Activated CD4-positive, alpha-beta T cell treated with anti-CD3 and anti-CD28 coated beads for 36 hours (primary cell): ENCODE data around the gene SYT11. TPM values are rescaled to one million over a fixed set of nuclear protein-coding genes. Genes with fewer than 3 reads are reported as not detected.
"Not testable (repeated sequence)": the region's sequence is repeated elsewhere in the genome, so short reads cannot be mapped to it uniquely, and the experiment has no call there.

Source experiments
- ATAC-seq: fragments of 200-7000 bp; cut with Tn5 transposase; one replicate; pipeline ENCODE4 v1.10.0; 2021; ENCODE audit warnings: mild to moderate bottlenecking, moderate library complexity
- CTCF ChIA-PET: fragments of 350-600 bp; sonication (Branson Sonifier 250); formaldehyde crosslinking; loops from one replicate; lab custom pipeline; 2021; ENCODE audit warnings: antibody characterized with exemption; lab: Charles Lee
- POLR2A ChIA-PET: fragments of 350-600 bp; sonication (Branson Sonifier 250); formaldehyde crosslinking; loops from one replicate; lab custom pipeline; 2021; ENCODE audit warnings: antibody characterized with exemption, inconsistent platforms; lab: Charles Lee
- DNase-seq: peaks from one replicate; pipeline ENCODE4 v3.0.0-alpha.2; 2020
- H3K27ac Mint-ChIP-seq: one replicate; pipeline ENCODE4 v1.8.0; 2021; ENCODE audit warnings: mixed read lengths
- H3K27me3 Mint-ChIP-seq: one replicate; pipeline ENCODE4 v1.8.0; 2021; ENCODE audit warnings: mixed read lengths
- H3K36me3 Mint-ChIP-seq: one replicate; pipeline ENCODE4 v1.8.0; 2021; ENCODE audit warnings: low read depth, mixed read lengths
- H3K4me1 Mint-ChIP-seq: one replicate; pipeline ENCODE4 v1.8.0; 2021; ENCODE audit warnings: mixed read lengths
- H3K4me3 Mint-ChIP-seq: one replicate; pipeline ENCODE4 v1.8.0; 2021; ENCODE audit warnings: mild to moderate bottlenecking, moderate library complexity, mixed read lengths
- H3K9me3 Mint-ChIP-seq: one replicate; pipeline ENCODE4 v1.8.0; 2021; ENCODE audit warnings: low read depth, mixed read lengths
- intact Hi-C, 2 experiments: fragments of 100-400 bp; cut with DNase I in 1 of 2; cut with micrococcal nuclease in 1 of 2; formaldehyde crosslinking; loops; one replicate each; pipeline versions ENCODE4 v1.14.2 to v1.15.1; 2022 to 2024; cut with DNase I, micrococcal nuclease
- total RNA-seq, 2 experiments: library from RNA; stranded (reverse); gene quantifications; one replicate each; pipeline ENCODE4 v1.2.3, GENCODE V29; 2021

SYT11 gene
- total RNA-seq, 2 experiments from 2014 or later, result 14.3 to 14.8 TPM

DNA sequence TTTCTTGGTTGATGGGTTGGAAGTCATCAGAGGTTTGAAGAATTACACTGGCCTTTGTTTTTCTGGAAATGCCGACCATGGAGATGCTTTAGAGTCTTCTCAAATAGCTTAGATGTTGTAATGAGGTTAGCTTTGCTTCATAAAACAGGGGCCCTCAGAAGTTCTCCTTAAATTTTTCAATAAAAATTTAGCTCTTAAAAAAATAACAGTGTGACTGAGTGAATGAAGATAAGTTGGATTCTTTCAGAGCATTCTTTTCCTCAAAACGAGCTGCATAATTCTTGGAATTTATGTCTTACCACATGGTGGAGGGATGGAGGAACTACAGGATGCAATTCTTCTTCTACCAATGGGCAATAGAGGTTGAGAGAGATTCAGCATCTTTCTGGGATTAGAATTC lies 23.4 kb downstream of the SYT11 start:
- H3K27me3 Mint-ChIP-seq, result no peaks in the 10 kb centered on the region
- CTCF ChIA-PET, result interaction anchor here (0.6 to 1.5 kb wide), 3 partner anchors 9 to 198 kb away, joined by 3 to 4 read pairs (median 3); no protein-coding TSS in a partner anchor

DNA sequence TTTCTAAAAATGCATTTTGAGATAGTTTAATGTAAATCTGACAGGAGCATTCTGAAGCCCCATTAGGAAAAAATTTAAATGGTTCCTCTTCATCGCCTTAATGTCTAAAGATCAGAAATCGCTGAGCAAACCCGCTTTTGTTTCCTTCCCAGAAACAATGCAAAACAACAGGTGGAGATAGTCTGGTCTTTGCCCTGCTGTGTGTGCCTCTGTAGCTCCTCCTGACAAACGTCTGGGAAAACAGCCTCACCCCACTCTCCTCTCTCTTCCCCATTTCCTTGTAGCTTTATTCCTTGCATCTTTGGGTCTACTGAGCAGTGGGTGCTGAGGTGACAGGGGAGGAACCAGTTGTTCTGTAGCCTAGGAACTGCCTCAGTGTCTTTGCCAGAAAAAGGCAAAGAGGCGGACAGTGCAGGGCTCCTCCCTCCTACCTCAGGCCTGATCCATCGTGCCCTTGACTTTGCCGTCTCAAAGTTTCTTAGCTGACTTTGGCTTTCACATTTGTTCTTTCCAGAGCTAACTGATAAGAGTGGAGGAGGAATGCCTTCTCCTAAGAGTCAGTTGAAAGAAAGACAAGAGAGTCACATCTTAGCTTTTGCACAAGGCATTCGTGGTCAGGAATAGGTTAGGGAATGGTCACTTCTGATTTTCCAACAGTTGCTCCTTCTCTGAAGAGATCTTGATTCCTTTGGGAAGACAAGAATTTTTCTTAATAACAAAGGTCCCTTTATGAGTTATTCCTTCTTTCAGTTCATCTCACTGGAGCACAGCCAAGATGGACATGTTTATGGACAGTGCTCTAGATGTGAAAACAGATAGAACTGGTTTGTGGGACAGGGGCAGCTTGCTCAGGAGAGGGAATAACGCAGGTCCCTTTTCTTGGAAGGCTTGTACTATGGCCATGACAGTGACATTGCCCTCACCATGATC lies 24.9 kb downstream of the SYT11 start:
- ChIA-PET POLR2A (interaction anchor here (0.9 kb wide), 1 partner anchor 313 kb away, joined by 3 read pairs; no protein-coding TSS in a partner anchor), CTCF (interaction anchor here (0.6 to 1.2 kb wide), 4 partner anchors 9 to 528 kb away, joined by 3 to 6 read pairs (median 4); no protein-coding TSS in a partner anchor)
- no peak for ATAC-seq
- no peak overlapping the region for H3K27ac Mint-ChIP-seq
- no peaks in the 10 kb centered on the region for H3K9me3 Mint-ChIP-seq
- no peak overlapping the region for H3K4me3 Mint-ChIP-seq
- no peaks in the 10 kb centered on the region for H3K36me3 Mint-ChIP-seq
- DNase-seq, result no peak
- no peaks in the 10 kb centered on the region for H3K27me3 Mint-ChIP-seq
- intact Hi-C loops, result no loop called here
- no peaks in the 10 kb centered on the region for H3K4me1 Mint-ChIP-seq

More for the DNA sequence above, 23.4 kb downstream of the SYT11 start:
- no peaks in the 10 kb centered on the region for H3K4me1 Mint-ChIP-seq
- DNase-seq, result no peak
- POLR2A ChIA-PET, result interaction anchor here (0.6 kb wide), 1 partner anchor 23 kb away, joined by 7 read pairs; no protein-coding TSS in a partner anchor
- no peak for ATAC-seq
- no peak overlapping the region for H3K27ac Mint-ChIP-seq
- intact Hi-C loops, result no loop called here
- no peaks in the 10 kb centered on the region for H3K36me3 Mint-ChIP-seq
- H3K4me3 Mint-ChIP-seq, result no peak overlapping the region
- no peaks in the 10 kb centered on the region for H3K9me3 Mint-ChIP-seq

DNA sequence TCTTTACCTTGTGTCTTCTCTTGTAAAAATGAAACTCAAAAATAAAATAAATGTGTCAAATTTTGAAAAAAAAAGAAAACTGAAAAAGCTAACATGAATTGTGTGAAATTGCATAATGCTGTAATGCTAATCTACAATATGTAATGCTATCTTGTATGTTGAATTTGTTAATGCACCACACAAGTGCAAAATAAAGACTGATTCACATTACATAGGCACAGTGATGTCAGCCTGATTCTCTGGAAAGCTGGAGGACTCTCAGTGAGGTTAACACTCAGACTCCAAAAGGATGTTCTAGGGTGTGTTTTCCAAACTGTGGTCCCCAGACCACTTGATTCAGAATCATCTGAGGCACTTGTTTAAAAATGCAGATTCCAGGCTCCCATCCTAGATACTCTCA lies 25.6 kb downstream of the SYT11 start:
- POLR2A ChIA-PET, result no interaction called here
- Mint-ChIP-seq H3K4me3 (no peak overlapping the region), H3K27me3 (no peaks in the 10 kb centered on the region), H3K9me3 (no peaks in the 10 kb centered on the region), H3K27ac (no peak overlapping the region), H3K36me3 (no peaks in the 10 kb centered on the region), H3K4me1 (no peaks in the 10 kb centered on the region)
- DNase-seq (no peak), ATAC-seq (no peak)
- intact Hi-C loops, result no loop called here
- CTCF ChIA-PET, result interaction anchor here (1.1 to 1.2 kb wide), 2 partner anchors 8 to 12 kb away, joined by 4 to 6 read pairs; no protein-coding TSS in a partner anchor

DNA sequence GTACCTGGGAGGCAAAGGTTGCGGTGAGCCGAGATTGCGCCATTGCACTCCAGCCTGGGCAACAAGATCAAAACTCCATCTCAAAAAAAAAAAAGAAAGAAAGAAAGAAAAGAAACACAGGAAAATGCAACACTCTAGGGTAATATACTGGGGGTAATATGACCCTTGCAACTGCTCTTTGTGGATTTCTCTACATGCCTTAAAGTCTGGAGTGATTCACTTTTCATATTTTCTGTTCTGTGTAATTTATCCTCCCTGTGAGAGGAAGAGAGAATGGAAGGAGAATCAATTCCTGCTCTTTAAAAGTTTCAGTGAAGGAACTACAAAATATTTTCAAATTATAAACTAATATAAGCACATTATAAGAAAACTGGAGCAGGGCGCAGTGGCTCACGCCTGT lies 29.1 kb downstream of the SYT11 start:
- Mint-ChIP-seq H3K4me1 (peaks cover 11% of the 10 kb centered on the region), H3K36me3 (no peaks in the 10 kb centered on the region), H3K27me3 (no peaks in the 10 kb centered on the region), H3K27ac (no peak overlapping the region), H3K4me3 (no peak overlapping the region), H3K9me3 (no peaks in the 10 kb centered on the region)
- intact Hi-C loops, result no loop called here
- POLR2A ChIA-PET, result interaction anchor here (1.1 kb wide), 1 partner anchor 15 kb away, joined by 3 read pairs; no protein-coding TSS in a partner anchor
- ATAC-seq (no peak), DNase-seq (no peak)
- CTCF ChIA-PET, result no interaction called here

DNA sequence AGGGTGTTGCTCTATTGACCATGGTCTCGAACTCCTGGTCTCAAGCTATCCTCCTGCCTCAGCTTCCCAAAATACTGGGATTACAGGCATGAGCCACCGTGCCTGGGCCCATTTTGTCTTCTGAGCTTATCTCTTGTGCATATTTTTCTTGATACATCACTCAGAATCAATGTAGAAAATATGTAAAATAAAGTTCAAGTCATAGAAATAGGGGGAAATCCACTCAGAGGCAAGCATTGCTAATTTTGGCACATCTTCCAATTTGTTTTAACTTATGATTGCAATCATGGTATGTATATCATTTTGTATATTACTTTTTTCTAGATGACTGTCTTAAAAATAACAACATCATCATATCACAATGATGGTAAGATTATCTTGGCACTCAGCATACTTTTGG lies 30.2 kb downstream of the SYT11 start:
- DNase-seq (no peak), ATAC-seq (no peak)
- intact Hi-C loops, result no loop called here
- peaks cover 18% of the 10 kb centered on the region for H3K4me1 Mint-ChIP-seq
- H3K4me3 Mint-ChIP-seq, result no peak overlapping the region
- CTCF ChIA-PET, result no interaction called here
- H3K36me3 Mint-ChIP-seq, result no peaks in the 10 kb centered on the region
- no peaks in the 10 kb centered on the region for H3K27me3 Mint-ChIP-seq
- POLR2A ChIA-PET, result interaction anchor here (1.1 kb wide), 1 partner anchor 16 kb away, joined by 3 read pairs; no protein-coding TSS in a partner anchor
- H3K9me3 Mint-ChIP-seq, result no peaks in the 10 kb centered on the region
- no peak overlapping the region for H3K27ac Mint-ChIP-seq

DNA sequence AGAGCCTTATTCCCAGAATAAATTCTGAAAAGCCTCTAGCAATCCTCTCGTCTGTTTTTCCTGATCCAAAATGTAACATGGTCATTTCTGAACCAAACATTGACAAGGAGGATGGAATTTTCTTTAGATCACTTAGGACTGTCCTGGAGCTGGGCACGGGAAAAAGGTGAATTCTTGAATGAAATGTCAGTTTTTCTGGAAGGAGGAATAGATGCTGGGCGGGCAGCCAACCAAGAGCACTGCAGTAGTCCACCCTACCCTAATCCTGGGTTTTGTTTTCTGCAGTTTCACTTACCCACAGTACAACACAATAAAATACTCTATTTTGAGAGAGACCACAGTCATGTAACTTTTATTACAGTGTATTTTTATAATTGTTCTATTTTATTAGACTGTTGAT lies 30.9 kb downstream of the SYT11 start:
- ChIA-PET POLR2A (no interaction called here), CTCF (no interaction called here)
- Mint-ChIP-seq H3K27ac (no peak overlapping the region), H3K4me3 (no peak overlapping the region), H3K36me3 (no peaks in the 10 kb centered on the region), H3K27me3 (no peaks in the 10 kb centered on the region), H3K4me1 (peaks cover 18% of the 10 kb centered on the region), H3K9me3 (no peaks in the 10 kb centered on the region)
- DNase-seq (no peak), ATAC-seq (no peak)
- intact Hi-C loops, result no loop called here

DNA sequence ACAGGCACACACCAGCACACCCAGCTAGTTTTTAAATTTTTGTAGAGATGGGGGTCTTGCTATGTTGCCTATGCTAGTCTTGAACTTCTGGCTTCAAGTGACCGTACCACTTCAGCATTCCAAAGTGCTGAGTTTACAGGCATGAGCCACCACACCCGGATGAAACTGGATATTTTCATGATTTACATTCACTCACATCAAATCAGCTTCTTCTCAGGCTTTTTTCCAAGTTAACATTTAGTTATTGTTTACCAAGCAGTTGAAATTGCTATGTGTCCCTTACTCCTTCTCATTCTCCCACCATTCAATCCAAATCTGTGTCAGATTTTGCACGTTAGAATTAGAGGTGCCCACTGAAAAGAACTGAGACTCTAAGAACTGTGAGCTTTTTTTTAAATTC lies 33.4 kb downstream of the SYT11 start:
- DNase-seq (no peak), ATAC-seq (no peak)
- Mint-ChIP-seq H3K4me1 (peaks cover 18% of the 10 kb centered on the region), H3K36me3 (peaks cover 9% of the 10 kb centered on the region), H3K4me3 (no peak overlapping the region), H3K27me3 (no peaks in the 10 kb centered on the region), H3K9me3 (no peaks in the 10 kb centered on the region), H3K27ac (peak overlapping the region; percentile 72)
- intact Hi-C loops, result no loop called here
- CTCF ChIA-PET, result interaction anchor here (0.6 to 1.8 kb wide), 7 partner anchors 9 to 97 kb away, joined by 3 to 8 read pairs (median 3); no protein-coding TSS in a partner anchor
- POLR2A ChIA-PET, result no interaction called here

DNA sequence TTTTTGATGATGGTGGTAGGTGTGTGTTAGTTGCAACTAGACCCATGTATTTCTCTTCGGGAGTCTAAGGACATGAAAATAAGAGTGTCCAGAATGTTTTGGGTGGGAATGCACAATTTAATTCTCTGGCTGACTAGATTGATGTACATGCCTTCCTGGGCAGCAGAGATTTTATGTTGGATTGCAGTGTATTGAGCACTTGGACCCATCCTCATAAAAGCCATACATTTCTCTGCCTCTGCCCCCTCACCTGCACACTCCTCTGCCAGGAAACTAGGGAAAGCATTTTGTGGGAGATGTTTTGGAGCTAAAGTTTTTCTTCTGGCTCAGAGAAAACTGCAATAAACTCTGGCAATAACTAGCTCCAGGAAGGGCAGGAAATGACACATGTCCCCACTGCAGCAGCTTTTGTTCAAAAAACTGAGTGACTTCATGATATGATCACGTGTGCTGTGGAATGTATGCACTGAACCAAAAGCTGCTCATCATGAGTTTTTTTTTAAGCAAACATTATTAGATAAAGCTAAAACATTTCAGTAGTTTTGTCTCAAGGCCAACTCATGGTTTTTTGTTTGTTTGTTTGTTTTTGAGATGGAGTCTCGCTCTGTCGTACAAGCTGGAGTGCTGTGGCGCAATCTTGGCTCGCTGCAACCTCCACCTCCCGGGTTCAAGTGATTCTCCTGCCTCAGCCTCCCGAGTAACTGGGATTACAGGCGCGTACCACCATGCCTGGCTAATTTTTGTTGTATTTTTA lies 34.2 kb downstream of the SYT11 start:
- Mint-ChIP-seq H3K9me3 (no peaks in the 10 kb centered on the region), H3K27ac (peak overlapping the region; percentile 72), H3K27me3 (no peaks in the 10 kb centered on the region), H3K4me3 (no peak overlapping the region), H3K36me3 (peaks cover 11% of the 10 kb centered on the region), H3K4me1 (peaks cover 18% of the 10 kb centered on the region)
- ATAC-seq (peak; percentile 98), DNase-seq (peak; percentile 40)
- intact Hi-C loops, result no loop called here
- CTCF ChIA-PET, result interaction anchor here (0.6 to 1.8 kb wide), 9 partner anchors 9 to 487 kb away, joined by 3 to 8 read pairs (median 3); no protein-coding TSS in a partner anchor
- POLR2A ChIA-PET, result interaction anchor here (0.5 to 0.8 kb wide), 4 partner anchors 11 to 47 kb away, joined by 5 to 11 read pairs (median 7); partner anchors contain the start of gene SYT11

DNA sequence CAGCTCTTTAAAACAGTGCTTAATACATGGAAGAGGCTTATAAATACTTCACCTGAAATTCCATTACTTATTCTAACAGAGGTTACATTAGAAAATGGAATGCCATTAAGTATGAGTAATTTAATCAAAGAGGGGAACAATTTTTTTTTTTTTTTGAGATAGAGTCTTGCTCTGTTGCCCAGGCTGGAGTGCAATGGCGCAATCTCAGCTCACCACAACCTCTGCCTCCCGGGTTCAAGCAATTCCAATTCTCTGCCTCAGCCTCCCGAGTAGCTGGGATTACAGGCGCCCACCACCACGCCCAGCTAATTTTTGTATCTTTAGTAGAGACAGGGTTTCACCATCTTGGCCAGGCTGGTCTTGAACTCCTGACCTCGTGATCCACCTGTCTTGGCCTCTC lies 36.2 kb downstream of the SYT11 start:
- peaks cover 18% of the 10 kb centered on the region for H3K4me1 Mint-ChIP-seq
- POLR2A ChIA-PET, H3K9me3 Mint-ChIP-seq, intact Hi-C loops, ATAC-seq, H3K27ac Mint-ChIP-seq, DNase-seq, H3K27me3 Mint-ChIP-seq, H3K4me3 Mint-ChIP-seq: not testable (repeated sequence)
- CTCF ChIA-PET, result interaction anchor here (0.6 to 1.3 kb wide), 2 partner anchors 9 to 29 kb away, joined by 3 read pairs; no protein-coding TSS in a partner anchor
- peaks cover 29% of the 10 kb centered on the region for H3K36me3 Mint-ChIP-seq

DNA sequence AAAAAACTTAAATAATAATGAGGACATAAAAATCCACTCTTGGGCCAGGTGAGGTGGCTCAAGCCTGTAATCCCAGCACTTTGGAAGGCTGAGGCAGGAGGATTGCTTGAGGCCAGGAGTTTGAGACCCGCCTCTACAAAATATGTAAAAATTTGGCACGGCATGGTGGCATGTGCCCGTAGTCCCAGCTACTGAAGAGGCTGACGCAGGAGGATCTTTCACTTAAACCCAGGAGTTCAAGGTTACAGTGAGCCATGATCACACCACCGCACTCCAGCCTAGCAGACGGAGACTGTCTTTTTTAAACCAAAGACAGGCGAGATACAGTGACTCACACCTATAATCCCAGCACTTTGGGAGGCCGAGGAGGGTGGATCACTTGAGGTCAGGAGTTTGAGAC lies 37.1 kb downstream of the SYT11 start:
- H3K4me3 Mint-ChIP-seq, intact Hi-C loops, H3K27me3 Mint-ChIP-seq, DNase-seq, H3K27ac Mint-ChIP-seq, CTCF ChIA-PET, H3K9me3 Mint-ChIP-seq, POLR2A ChIA-PET, ATAC-seq: not testable (repeated sequence)
- H3K4me1 Mint-ChIP-seq, result peaks cover 18% of the 10 kb centered on the region
- peaks cover 30% of the 10 kb centered on the region for H3K36me3 Mint-ChIP-seq

DNA sequence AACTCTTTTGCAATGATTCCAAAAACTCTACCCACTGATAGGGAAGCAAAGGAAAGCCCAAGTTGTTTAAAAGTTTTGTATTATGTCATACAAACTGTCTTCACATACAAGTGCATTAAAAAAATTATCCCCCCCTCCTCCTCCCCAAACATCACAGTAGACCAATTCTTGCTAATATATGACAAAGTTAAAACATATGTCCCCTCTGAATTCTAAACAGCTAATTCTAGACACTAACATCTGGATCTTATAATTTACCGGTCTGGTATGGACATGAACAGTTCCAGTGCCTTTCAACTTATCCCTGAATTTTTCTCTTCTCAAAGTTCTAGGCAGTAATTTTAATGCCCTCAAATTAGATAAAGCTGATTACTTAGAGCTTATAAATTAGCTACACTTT lies 38.4 kb downstream of the SYT11 start:
- no peak overlapping the region for H3K4me3 Mint-ChIP-seq
- POLR2A ChIA-PET, result no interaction called here
- peak overlapping the region; percentile 2 for H3K27ac Mint-ChIP-seq

More for the DNA sequence above, 38.4 kb downstream of the SYT11 start:
- DNase-seq (no peak), ATAC-seq (no peak)
- CTCF ChIA-PET, result no interaction called here
- H3K4me1 Mint-ChIP-seq, result peaks cover 14% of the 10 kb centered on the region
- no peaks in the 10 kb centered on the region for H3K9me3 Mint-ChIP-seq
- intact Hi-C loops, result no loop called here
- no peaks in the 10 kb centered on the region for H3K27me3 Mint-ChIP-seq
- peaks cover 33% of the 10 kb centered on the region for H3K36me3 Mint-ChIP-seq
